Measurements from ENCODE around the gene ZNF608.

DNA sequence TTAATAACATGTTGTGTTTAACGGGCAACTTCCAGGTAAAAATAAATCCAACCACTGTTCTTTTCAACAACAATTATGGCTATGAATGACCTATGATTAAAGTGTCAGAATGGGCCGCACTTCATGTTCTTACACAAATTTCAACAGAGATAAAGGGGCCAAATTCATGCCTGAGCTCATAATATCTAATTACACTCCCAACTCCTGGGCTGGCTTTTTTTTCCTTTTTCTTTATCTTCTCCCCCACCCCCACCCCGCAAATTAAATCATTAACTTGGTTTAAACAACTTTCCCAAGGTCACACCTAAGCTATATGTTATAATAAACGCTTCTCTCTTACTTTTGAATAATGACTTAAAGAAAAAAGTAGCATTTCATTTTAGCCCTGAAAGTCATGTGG lies 25.8 kb downstream of the ZNF608 start:
- TF ChIP-seq, protein P1, sequence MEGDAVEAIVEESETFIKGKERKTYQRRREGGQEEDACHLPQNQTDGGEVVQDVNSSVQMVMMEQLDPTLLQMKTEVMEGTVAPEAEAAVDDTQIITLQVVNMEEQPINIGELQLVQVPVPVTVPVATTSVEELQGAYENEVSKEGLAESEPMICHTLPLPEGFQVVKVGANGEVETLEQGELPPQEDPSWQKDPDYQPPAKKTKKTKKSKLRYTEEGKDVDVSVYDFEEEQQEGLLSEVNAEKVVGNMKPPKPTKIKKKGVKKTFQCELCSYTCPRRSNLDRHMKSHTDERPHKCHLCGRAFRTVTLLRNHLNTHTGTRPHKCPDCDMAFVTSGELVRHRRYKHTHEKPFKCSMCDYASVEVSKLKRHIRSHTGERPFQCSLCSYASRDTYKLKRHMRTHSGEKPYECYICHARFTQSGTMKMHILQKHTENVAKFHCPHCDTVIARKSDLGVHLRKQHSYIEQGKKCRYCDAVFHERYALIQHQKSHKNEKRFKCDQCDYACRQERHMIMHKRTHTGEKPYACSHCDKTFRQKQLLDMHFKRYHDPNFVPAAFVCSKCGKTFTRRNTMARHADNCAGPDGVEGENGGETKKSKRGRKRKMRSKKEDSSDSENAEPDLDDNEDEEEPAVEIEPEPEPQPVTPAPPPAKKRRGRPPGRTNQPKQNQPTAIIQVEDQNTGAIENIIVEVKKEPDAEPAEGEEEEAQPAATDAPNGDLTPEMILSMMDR (IDR thresholded peaks at IDR 0.05) = no peak
- no peak for TF ChIP-seq EZH2 (IDR thresholded peaks at IDR 0.05)

All from neural progenitor cell (in vitro differentiated cells).